ENCODE measurements around the gene CFC1. TPM values are rescaled to one million over a fixed set of nuclear protein-coding genes. Genes with fewer than 3 reads are reported as not detected.
"Not testable (repeated sequence)": the region's sequence is repeated elsewhere in the genome, so short reads cannot be mapped to it uniquely, and the experiment has no call there.

CFC1 gene
- total and polyA plus RNA-seq, 2 of the 4 experiments (the other 2 are of a cell fraction) = not detected

DNA sequence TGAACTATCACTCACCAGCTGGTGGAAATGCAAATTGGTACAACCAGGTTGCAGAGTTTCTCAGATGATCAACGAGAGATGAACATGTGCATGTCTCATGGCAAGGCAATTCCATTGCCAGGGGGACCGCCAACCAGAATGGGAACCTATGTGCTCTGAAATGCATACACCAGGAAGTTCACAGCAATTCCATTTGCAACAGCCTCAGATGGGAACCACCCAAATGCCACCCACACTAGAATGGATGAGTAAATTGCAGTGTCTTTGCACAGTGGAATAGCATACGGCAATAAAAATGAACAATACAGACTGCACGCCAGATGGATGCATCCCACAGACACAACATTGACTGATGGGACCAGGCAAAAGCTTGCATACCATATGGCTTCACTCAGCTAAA is 56.6 kb downstream of the CFC1 start:
- H3K23ac ChIP-seq (ENCODE audit: low read depth, low read length); H3K4me1 ChIP-seq (ENCODE audit: control insufficient read depth, insufficient read depth, low read length); CTCF ChIA-PET; H2BK5ac ChIP-seq (ENCODE audit: low read depth, low read length, poor library complexity, severe bottlenecking); dilution Hi-C loops (cut with HindIII; ENCODE audit: low sequenced_read_pairs, unreplicated experiment); H3K36me3 ChIP-seq (ENCODE audit: control insufficient read depth, insufficient read depth, low read length); H3K18ac ChIP-seq (ENCODE audit: low read depth, low read length); H3K4me3 ChIP-seq (ENCODE audit: insufficient read depth, low read depth, low read length); H3K27me3 ChIP-seq (ENCODE audit: control insufficient read depth, insufficient read depth, low read length); H2AK9ac ChIP-seq (replicated peaks; ENCODE audit: low read depth, low read length, poor library complexity); H3K9me3 ChIP-seq (ENCODE audit: control insufficient read depth, insufficient read depth, low read length); intact Hi-C loops (cut with micrococcal nuclease); H4K91ac ChIP-seq (ENCODE audit: insufficient read depth, low read depth, low read length); H4K5ac ChIP-seq (ENCODE audit: low read depth, low read length); H3K27ac ChIP-seq (ENCODE audit: insufficient read depth, low read length); H4K20me1 ChIP-seq (ENCODE audit: insufficient read depth, low read length); H4K8ac ChIP-seq (ENCODE audit: low read depth in 2 of 2, low read length in 2 of 2); H3K9me1 ChIP-seq (ENCODE audit: insufficient read depth, low read length); H2BK120ac ChIP-seq (ENCODE audit: low read depth, low read length); H3K4ac ChIP-seq (ENCODE audit: low read depth, low read length); H2AFZ ChIP-seq (replicated peaks; ENCODE audit: low read length, poor library complexity); H3K4me2 ChIP-seq (ENCODE audit: low read depth, low read length); POLR2A ChIA-PET (ENCODE audit: unreplicated experiment); H2AK5ac ChIP-seq (ENCODE audit: low read depth, low read length); H2BK15ac ChIP-seq (ENCODE audit: low read depth, low read length); DNase-seq; ATAC-seq (ENCODE audit: low read depth); H3K14ac ChIP-seq (replicated peaks; ENCODE audit: low read depth, low read length); BruUV-seq (replicated peaks); H2BK20ac ChIP-seq (ENCODE audit: low read depth, low read length); in situ Hi-C loops (cut with MboI; ENCODE audit: low sequenced_read_pairs); H3K56ac ChIP-seq (ENCODE audit: extremely low read depth, insufficient read depth, low read length); H3K9ac ChIP-seq (ENCODE audit: low read depth, low read length); H3K79me1 ChIP-seq (ENCODE audit: low read depth in 1 of 2, low read length in 2 of 2): not testable (repeated sequence)
- WGBS, 2 experiments (ENCODE audit: extremely low coverage in 2 of 2, insufficient read length in 1 of 2) = no CpG with 5 or more reads among the region's 4 CpGs

Small RNA genes within 50 kb of the gene (microRNA-seq; reads per million reads assigned to microRNA genes)
- gene RF00017 (ENCODE audit: insufficient read depth, insufficient read length) = not detected
- not detected for gene RNU6-848P (ENCODE audit: insufficient read depth, insufficient read length)

Small RNA genes within 50 kb of the gene (small RNA-seq; reads per million reads assigned to genes)
- gene RF00017 (0 reads per million in 5 experiments), gene RNU6-848P (0 reads per million in 5 experiments)

Other genes with a start within 250 kb of the CFC1 start
- gene PTPN18, start 243.5 kb downstream of the CFC1 start, total RNA-seq (2012; rRNA removed) = 7.2 and 9.7 TPM in 2 replicates
- gene PTPN18, start 243.5 kb downstream of the CFC1 start, polyA plus RNA-seq (2012; rRNA removed) = 13.4 and 15.5 TPM in 2 replicates
- gene POTEI, start 90.2 kb downstream of the CFC1 start, total RNA-seq (2012; rRNA removed) = not detected in 2 replicates
- not detected in 2 replicates for gene POTEI, start 90.2 kb downstream of the CFC1 start, polyA plus RNA-seq (2012; rRNA removed)
- not detected in 2 replicates for gene CFC1B, start 78.4 kb downstream of the CFC1 start, total RNA-seq (2012; rRNA removed)
- not detected in 2 replicates for gene CFC1B, start 78.4 kb downstream of the CFC1 start, polyA plus RNA-seq (2012; rRNA removed)
- not detected in 2 replicates for gene POTEJ, start 11.9 kb upstream of the CFC1 start, total RNA-seq (2012; rRNA removed)
- gene POTEJ, start 11.9 kb upstream of the CFC1 start, polyA plus RNA-seq (2012; rRNA removed) = not detected in 2 replicates
- gene GPR148, start 129.5 kb upstream of the CFC1 start, total RNA-seq (2012; rRNA removed) = not detected in 2 replicates
- not detected in 2 replicates for gene GPR148, start 129.5 kb upstream of the CFC1 start, polyA plus RNA-seq (2012; rRNA removed)
- not detected in 2 replicates for gene AMER3, start 156.0 kb upstream of the CFC1 start, total RNA-seq (2012; rRNA removed)
- not detected in 2 replicates for gene AMER3, start 156.0 kb upstream of the CFC1 start, polyA plus RNA-seq (2012; rRNA removed)
- 2.7 and 3.3 TPM in 2 replicates for gene ARHGEF4, start 237.3 kb upstream of the CFC1 start, total RNA-seq (2012; rRNA removed)
- gene ARHGEF4, start 237.3 kb upstream of the CFC1 start, polyA plus RNA-seq (2012; rRNA removed) = 5.0 and 6.5 TPM in 2 replicates

Data from IMR-90 (cell line).